Inflammatory macrophage treated with lipopolysaccharide for 1 hour (primary cell): ENCODE data around the gene CLCNKA.
"Not testable (repeated sequence)": the region's sequence is repeated elsewhere in the genome, so short reads cannot be mapped to it uniquely, and the experiment has no call there.

Source experiments
- DNase-seq, 2 donors: peaks; one replicate each; pipeline ENCODE4 v3.0.0-alpha.2; 2020 to 2022

Gene CLCNKA

GRCh38 chr1:16043950-16044349, 22.1 kb downstream of the CLCNKA start:
- DNase-seq, result no peak

- DNase-seq, result no peak
Observed at GRCh38 chr1:16046842-16047241, 25.0 kb downstream of the CLCNKA start.

GRCh38 chr1:16047791-16048475, 26.1 kb downstream of the CLCNKA start:
- DNase-seq, result no peak

GRCh38 chr1:16048573-16049189, 26.8 kb downstream of the CLCNKA start:
- DNase-seq, result no peak

GRCh38 chr1:16050328-16050727, 28.5 kb downstream of the CLCNKA start:
- no peak for DNase-seq

- no peak for DNase-seq
Observed at GRCh38 chr1:16051039-16051438, 29.2 kb downstream of the CLCNKA start.

- not testable (repeated sequence) for DNase-seq
Observed at GRCh38 chr1:16051949-16052348, 30.1 kb downstream of the CLCNKA start.

- no peak for DNase-seq
Observed at GRCh38 chr1:16053781-16054502, 32.1 kb downstream of the CLCNKA start.

- DNase-seq, result no peak
Observed at GRCh38 chr1:16054598-16055540, 33.0 kb downstream of the CLCNKA start.

- peak; percentile 47 to 88 for DNase-seq
Observed at GRCh38 chr1:16055613-16056520, 34.0 kb downstream of the CLCNKA start.

- DNase-seq, result not testable (repeated sequence)
Observed at GRCh38 chr1:16056521-16056912, 34.7 kb downstream of the CLCNKA start.

GRCh38 chr1:16057314-16057915, 35.6 kb downstream of the CLCNKA start:
- DNase-seq, result not testable (repeated sequence)

GRCh38 chr1:16058394-16059120, 36.7 kb downstream of the CLCNKA start:
- not testable (repeated sequence) for DNase-seq

GRCh38 chr1:16061266-16061665, 39.4 kb downstream of the CLCNKA start:
- DNase-seq, result no peak

GRCh38 chr1:16061989-16062686, 40.3 kb downstream of the CLCNKA start:
- not testable (repeated sequence) for DNase-seq

- not testable (repeated sequence) for DNase-seq
Observed at GRCh38 chr1:16062687-16063075, 40.8 kb downstream of the CLCNKA start.

- DNase-seq, result no peak
Observed at GRCh38 chr1:16063226-16063829, 41.5 kb downstream of the CLCNKA start.

GRCh38 chr1:16063921-16064320, 42.1 kb downstream of the CLCNKA start:
- no peak for DNase-seq

GRCh38 chr1:16064536-16065268, 42.9 kb downstream of the CLCNKA start:
- DNase-seq, result no peak
